Spleen (tissue), 3 donors: Measurements from ENCODE around the gene MCOLN1.

Source experiments
- POLR2A ChIP-seq, 3 donors: fragments of 450-650 bp; IDR thresholded peaks; one replicate each; pipeline ENCODE4 v1.5.1; 2017; ENCODE audit warnings: antibody characterized with exemption in 3 of 3, mild to moderate bottlenecking in 1 of 3
- POLR2AphosphoS5 ChIP-seq, 3 donors: sonication (generic); formaldehyde crosslinking; IDR thresholded peaks; one replicate each; pipeline ENCODE4 v1.5.1; 2017; ENCODE audit warnings: antibody characterized with exemption in 3 of 3

GRCh38 chr19:7480970-7481255 lies 41.5 kb upstream of the MCOLN1 start:
- TF ChIP-seq POLR2A (IDR thresholded peaks at IDR 0.05) = no peak
- TF ChIP-seq POLR2AphosphoS5 (IDR thresholded peaks at IDR 0.05) = no peak
